Stomach (tissue), 4 donors: ENCODE measurements around the gene DHRS7.

Source experiments
- EP300 ChIP-seq: sonication (generic); formaldehyde crosslinking; IDR thresholded peaks from one replicate; pipeline ENCODE4 v1.6.1; 2017; ENCODE audit warnings: antibody characterized with exemption
- POLR2A ChIP-seq, 4 donors: fragments of 450-650 bp; IDR thresholded peaks; one replicate each; pipeline ENCODE4 v1.6.1; 2016; ENCODE audit warnings: antibody characterized with exemption in 4 of 4, control low read depth in 2 of 4, mild to moderate bottlenecking in 1 of 4, moderate library complexity in 1 of 4

DNA sequence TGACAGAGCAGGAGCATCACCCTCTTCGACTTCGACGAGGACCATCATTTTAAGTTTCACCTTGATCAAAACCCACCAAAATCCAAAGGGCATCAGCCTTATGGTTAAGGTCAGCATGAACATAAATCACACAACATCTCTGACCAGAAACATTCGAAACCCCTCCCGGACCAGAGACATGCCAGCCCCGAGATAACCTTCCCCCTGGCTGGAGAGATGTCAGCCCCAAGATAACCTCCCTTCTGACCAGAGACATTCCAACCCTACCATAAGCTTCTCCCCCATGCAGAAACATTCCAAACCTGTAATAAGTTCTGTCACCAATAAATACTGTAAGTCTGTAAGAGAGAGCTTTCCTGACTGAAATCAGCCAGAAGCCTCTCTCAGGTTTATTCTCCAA lies 67.2 kb downstream of the DHRS7 start:
- TF ChIP-seq EP300, result no peak
- no peak for TF ChIP-seq POLR2A (IDR thresholded peaks at IDR 0.05)
